Measurements from ENCODE around the gene STK25.

STK25 gene

GRCh38 chr2:241463276-241464135 lies 44.9 kb downstream of the STK25 start:
- H3K27ac ChIP-seq, result no peak overlapping the region
- H3K36me3 ChIP-seq, result no peaks in the 10 kb centered on the region
- H3K9me3 ChIP-seq (ENCODE audit: severe bottlenecking), result no peaks in the 10 kb centered on the region
- no peak for TF ChIP-seq CTCF (IDR thresholded peaks at IDR 0.05; ENCODE audit: low read depth, low read length)
- no peak overlapping the region for H3K4me3 ChIP-seq (ENCODE audit: low read depth, low read length)
- no peak for DNase-seq
- no peaks in the 10 kb centered on the region for H3K27me3 ChIP-seq (ENCODE audit: insufficient read depth, low read depth, severe bottlenecking)

GRCh38 chr2:241461693-241462677 lies 46.4 kb downstream of the STK25 start:
- Histone ChIP-seq H3K4me3 (ENCODE audit: low read depth, low read length) (no peak overlapping the region), H3K27ac (no peak overlapping the region), H3K9me3 (ENCODE audit: severe bottlenecking) (no peaks in the 10 kb centered on the region), H3K36me3 (no peaks in the 10 kb centered on the region), H3K27me3 (ENCODE audit: insufficient read depth, low read depth, severe bottlenecking) (no peaks in the 10 kb centered on the region)
- no peak for DNase-seq
- no peak for TF ChIP-seq CTCF (IDR thresholded peaks at IDR 0.05; ENCODE audit: low read depth, low read length)

GRCh38 chr2:241460631-241461030 lies 47.8 kb downstream of the STK25 start:
- no peak for DNase-seq
- no peaks in the 10 kb centered on the region for H3K27me3 ChIP-seq (ENCODE audit: insufficient read depth, low read depth, severe bottlenecking)
- no peak overlapping the region for H3K27ac ChIP-seq
- no peak for TF ChIP-seq CTCF (IDR thresholded peaks at IDR 0.05; ENCODE audit: low read depth, low read length)
- H3K4me3 ChIP-seq (ENCODE audit: low read depth, low read length), result no peak overlapping the region
- no peaks in the 10 kb centered on the region for H3K36me3 ChIP-seq
- H3K9me3 ChIP-seq (ENCODE audit: severe bottlenecking), result no peaks in the 10 kb centered on the region

GRCh38 chr2:241459520-241459919 lies 48.9 kb downstream of the STK25 start:
- Histone ChIP-seq H3K36me3 (no peaks in the 10 kb centered on the region), H3K27ac (no peak overlapping the region), H3K27me3 (ENCODE audit: insufficient read depth, low read depth, severe bottlenecking) (no peaks in the 10 kb centered on the region), H3K4me3 (ENCODE audit: low read depth, low read length) (no peak overlapping the region), H3K9me3 (ENCODE audit: severe bottlenecking) (no peaks in the 10 kb centered on the region)
- TF ChIP-seq CTCF (IDR thresholded peaks at IDR 0.05; ENCODE audit: low read depth, low read length), result no peak
- DNase-seq, result no peak

GRCh38 chr2:241458687-241459086 lies 49.7 kb downstream of the STK25 start:
- Histone ChIP-seq H3K36me3 (no peaks in the 10 kb centered on the region), H3K9me3 (ENCODE audit: severe bottlenecking) (no peaks in the 10 kb centered on the region), H3K4me3 (ENCODE audit: low read depth, low read length) (no peak overlapping the region), H3K27me3 (ENCODE audit: insufficient read depth, low read depth, severe bottlenecking) (no peaks in the 10 kb centered on the region), H3K27ac (no peak overlapping the region)
- no peak for DNase-seq
- TF ChIP-seq CTCF (IDR thresholded peaks at IDR 0.05; ENCODE audit: low read depth, low read length), result no peak
